Endothelial cell of umbilical vein (primary cell): ENCODE data around the gene COPRS. TPM values are rescaled to one million over a fixed set of nuclear protein-coding genes. Genes with fewer than 3 reads are reported as not detected.

Experiments used
- BruUV-seq: library from RNA; stranded (reverse); fragments of 400-500 nt; replicated peaks from 2 replicates; lab custom pipeline; 2021; lab: Mats Ljungman, UMichigan
- CTCF ChIA-PET: fragments of 300-600, 350-600 bp; sonication (Branson Sonifier 250); formaldehyde crosslinking; loops from one replicate; lab custom pipeline; 2021; ENCODE audit warnings: antibody characterized with exemption, inconsistent platforms; lab: Charles Lee
- POLR2A ChIA-PET: fragments of 300-600, 350-600 bp; sonication (Branson Sonifier 250); formaldehyde crosslinking; loops from one replicate; lab custom pipeline; 2021; ENCODE audit warnings: antibody characterized with exemption, inconsistent platforms; lab: Charles Lee
- DNase-seq: peaks from one replicate; pipeline ENCODE4 v3.0.0-alpha.2; 2011; ENCODE audit warnings: low read depth, low spot score
- FAIRE-seq: peaks from 2 replicates; lab custom pipeline; 2011; peaks lifted over from hg19 to GRCh38; lab: Jason Lieb, UNC
- H2AFZ ChIP-seq: 2 replicates; pipeline ENCODE4 v1.6.0; 2012; ENCODE audit warnings: low read depth, low read length, control low read depth, inconsistent platforms
- H3K27ac ChIP-seq: 2 replicates; pipeline ENCODE4 v1.5.1; 2011; ENCODE audit warnings: low read depth, mild to moderate bottlenecking, control low read depth, low read length, moderate library complexity; ENCODE audit not compliant: insufficient read depth
- H3K27me3 ChIP-seq, 2 experiments: 2 replicates each; pipeline versions ENCODE4 v1.6.0 to v1.6.1; 2011; ENCODE audit warnings: low read length in 2 of 2, mixed read lengths in 1 of 2; ENCODE audit not compliant: control insufficient read depth in 2 of 2, insufficient read depth in 2 of 2
- H3K36me3 ChIP-seq, 2 experiments: 2 replicates in 1 of 2; 3 replicates in 1 of 2; pipeline ENCODE4 v1.5.1; 2011; ENCODE audit warnings: low read length in 2 of 2, mild to moderate bottlenecking in 1 of 2, moderate library complexity in 1 of 2; ENCODE audit not compliant: control insufficient read depth in 2 of 2, insufficient read depth in 2 of 2; ENCODE audit errors: extremely low read depth in 1 of 2
- H3K4me1 ChIP-seq: 3 replicates; pipeline ENCODE4 v1.5.1; 2011; ENCODE audit warnings: mild to moderate bottlenecking, low read length; ENCODE audit not compliant: control insufficient read depth, insufficient read depth; ENCODE audit errors: extremely low read depth
- H3K4me2 ChIP-seq: 2 replicates; pipeline ENCODE4 v1.6.1; 2011; ENCODE audit warnings: low read length, control low read depth, mixed read lengths; ENCODE audit not compliant: insufficient read depth
- H3K4me3 ChIP-seq, 3 experiments: fragments of 200-600 bp in 1 of 3; sonication (generic), shearing (Covaris generic) in 1 of 3; replicated peaks in 1 of 3; 2 replicates each; pipeline ENCODE4 v1.5.1; 2011 to 2016; ENCODE audit warnings: control low read depth in 3 of 3, low read length in 3 of 3, mild to moderate bottlenecking in 2 of 3, inconsistent platforms in 1 of 3, low read depth in 1 of 3, moderate library complexity in 1 of 3; ENCODE audit not compliant: insufficient read depth in 1 of 3
- H3K79me2 ChIP-seq: 2 replicates; pipeline ENCODE4 v1.6.0; 2012; ENCODE audit warnings: low read length, inconsistent platforms; ENCODE audit not compliant: control insufficient read depth, insufficient read depth
- H3K9ac ChIP-seq: replicated peaks from 2 replicates; pipeline ENCODE3; 2011; ENCODE audit warnings: low read length, control low read depth; ENCODE audit not compliant: insufficient read depth; ENCODE audit errors: extremely low read depth
- H3K9me1 ChIP-seq: replicated peaks from 3 replicates; pipeline ENCODE4 v1.6.0; 2011; ENCODE audit warnings: mild to moderate bottlenecking, low read length; ENCODE audit not compliant: control insufficient read depth, insufficient read depth; ENCODE audit errors: extremely low read depth
- H3K9me3 ChIP-seq: replicated peaks from 2 replicates; pipeline ENCODE4 v1.5.1; 2012; ENCODE audit warnings: low read length, inconsistent platforms; ENCODE audit not compliant: control insufficient read depth, insufficient read depth
- H4K20me1 ChIP-seq: replicated peaks from 2 replicates; pipeline ENCODE3; 2011; ENCODE audit warnings: mild to moderate bottlenecking, low read length; ENCODE audit not compliant: control insufficient read depth, insufficient read depth; ENCODE audit errors: extremely low read depth
- CTCF ChIP-seq, 2 donors: IDR thresholded peaks; 1 replicate in 1 of 2; 2 replicates in 1 of 2; pipeline ENCODE4 v1.5.1; 2011; ENCODE audit warnings: low read length in 2 of 2, mild to moderate bottlenecking in 2 of 2, moderate library complexity in 2 of 2, control low read depth in 1 of 2, inconsistent platforms in 1 of 2, low read depth in 1 of 2; ENCODE audit not compliant: insufficient read depth in 1 of 2; ENCODE audit errors: extremely low read depth in 1 of 2
- EZH2 ChIP-seq: IDR thresholded peaks from 2 replicates; pipeline ENCODE4 v1.6.1; 2012; ENCODE audit warnings: borderline replicate concordance, low read depth, mild to moderate bottlenecking, moderate library complexity, low read length, inconsistent platforms; ENCODE audit not compliant: severe bottlenecking
- FOS ChIP-seq: IDR thresholded peaks from 2 replicates; pipeline ENCODE4 v1.6.1; 2011; ENCODE audit warnings: mild to moderate bottlenecking, low read length, moderate library complexity, borderline replicate concordance; ENCODE audit not compliant: insufficient read depth
- GATA2 ChIP-seq: IDR thresholded peaks from 2 replicates; pipeline ENCODE4 v1.7.0; 2011; ENCODE audit warnings: low read depth, mild to moderate bottlenecking, moderate library complexity, mixed read lengths, low read length; ENCODE audit not compliant: insufficient read length, insufficient read depth
- JUN ChIP-seq: IDR thresholded peaks from 2 replicates; pipeline ENCODE4 v1.6.1; 2011; ENCODE audit warnings: borderline replicate concordance, low read depth; ENCODE audit not compliant: insufficient read length, insufficient read depth
- MAX ChIP-seq: IDR thresholded peaks from 2 replicates; pipeline ENCODE4 v1.6.1; 2011; ENCODE audit not compliant: insufficient read depth, insufficient read length
- MYC ChIP-seq: IDR thresholded peaks from one replicate; pipeline ENCODE4 v1.6.1; 2011; ENCODE audit warnings: mild to moderate bottlenecking, low read depth, low read length
- POLR2A ChIP-seq: IDR thresholded peaks from 2 replicates; pipeline ENCODE4 v1.6.1; 2012; ENCODE audit warnings: low read depth, mild to moderate bottlenecking, control low read depth, low read length
- POLR2AphosphoS5 ChIP-seq: IDR thresholded peaks from 2 replicates; pipeline ENCODE4 v1.6.1; 2012; ENCODE audit warnings: low read depth, mild to moderate bottlenecking, control low read depth, low read length, moderate library complexity; ENCODE audit not compliant: insufficient read depth
- dilution Hi-C: fragments of 300-500 bp; cut with MboI; formaldehyde crosslinking; loops from one replicate; pipeline ENCODE4 v1.15.0; 2019; ENCODE audit warnings: low sequenced_read_pairs; ENCODE audit not compliant: extremely low pct_ligation_motif_present
- intact Hi-C: fragments of 100-400 bp; cut with micrococcal nuclease; formaldehyde crosslinking; loops from one replicate; pipeline ENCODE4 v1.10.0; 2022
- polyA plus RNA-seq, 4 experiments: library from polyadenylated mRNA; depleted of rRNA in 3 of 4; stranded (reverse) in 3 of 4; unstranded in 1 of 4; fragments of >200 nt; gene quantifications; 2 replicates each; pipeline versions ENCODE4 v1.2.1 to v1.2.3, GENCODE V29; 2011 to 2012; ENCODE audit warnings: missing spikeins in 1 of 4
- total RNA-seq: library from RNA; stranded (reverse); gene quantifications from 2 replicates; pipeline ENCODE4 v1.2.3, GENCODE V29; 2021

Gene COPRS
- total and polyA plus RNA-seq, 2 donors (not counting 3 experiments of a cell fraction or from before 2014, with no cell fraction given), result 43.1 to 48.0 TPM

GRCh38 chr17:31823014-31823413 lies 36.0 kb downstream of the COPRS start:
- Histone ChIP-seq H3K4me2 (no peak overlapping the region), H3K9ac (no peak overlapping the region), H4K20me1 (no peaks in the 10 kb centered on the region), H3K9me3 (no peaks in the 10 kb centered on the region), H3K9me1 (no peaks in the 10 kb centered on the region), H3K36me3 (no peaks in the 10 kb centered on the region), H3K27ac (no peak overlapping the region), H3K79me2 (no peaks in the 10 kb centered on the region), H3K27me3 (no peaks in the 10 kb centered on the region), H3K4me1 (peaks cover 17% of the 10 kb centered on the region), H3K4me3 (no peak overlapping the region), H2AFZ (no peak overlapping the region)
- no peak for DNase-seq
- POLR2A ChIA-PET, result no interaction called here
- no peak for FAIRE-seq
- TF ChIP-seq CTCF (IDR thresholded peaks at IDR 0.05; ENCODE audit: extremely low read depth in 1 of 2, insufficient read depth in 1 of 2, low read depth in 1 of 2, low read length in 2 of 2), result no peak
- TF ChIP-seq GATA2, result no peak
- TF ChIP-seq MAX, result no peak
- no peak for TF ChIP-seq MYC
- TF ChIP-seq JUN, result no peak
- no peak for TF ChIP-seq POLR2A
- TF ChIP-seq POLR2AphosphoS5, result no peak
- TF ChIP-seq EZH2, result no peak
- TF ChIP-seq FOS, result no peak
- no TSS peak for BruUV-seq
- dilution Hi-C loops, result loop anchor here (25.0 kb wide), 1 partner anchor 186 kb away; no protein-coding TSS in a partner anchor
- intact Hi-C loops, result no loop called here
- CTCF ChIA-PET, result interaction anchor here (1.2 kb wide), 1 partner anchor 19 kb away, joined by 4 read pairs; no protein-coding TSS in a partner anchor
